ENCODE measurements around the gene GGN.

- no peak for TF ChIP-seq POLR2A (IDR thresholded peaks at IDR 0.05)
- TF ChIP-seq, protein P1, sequence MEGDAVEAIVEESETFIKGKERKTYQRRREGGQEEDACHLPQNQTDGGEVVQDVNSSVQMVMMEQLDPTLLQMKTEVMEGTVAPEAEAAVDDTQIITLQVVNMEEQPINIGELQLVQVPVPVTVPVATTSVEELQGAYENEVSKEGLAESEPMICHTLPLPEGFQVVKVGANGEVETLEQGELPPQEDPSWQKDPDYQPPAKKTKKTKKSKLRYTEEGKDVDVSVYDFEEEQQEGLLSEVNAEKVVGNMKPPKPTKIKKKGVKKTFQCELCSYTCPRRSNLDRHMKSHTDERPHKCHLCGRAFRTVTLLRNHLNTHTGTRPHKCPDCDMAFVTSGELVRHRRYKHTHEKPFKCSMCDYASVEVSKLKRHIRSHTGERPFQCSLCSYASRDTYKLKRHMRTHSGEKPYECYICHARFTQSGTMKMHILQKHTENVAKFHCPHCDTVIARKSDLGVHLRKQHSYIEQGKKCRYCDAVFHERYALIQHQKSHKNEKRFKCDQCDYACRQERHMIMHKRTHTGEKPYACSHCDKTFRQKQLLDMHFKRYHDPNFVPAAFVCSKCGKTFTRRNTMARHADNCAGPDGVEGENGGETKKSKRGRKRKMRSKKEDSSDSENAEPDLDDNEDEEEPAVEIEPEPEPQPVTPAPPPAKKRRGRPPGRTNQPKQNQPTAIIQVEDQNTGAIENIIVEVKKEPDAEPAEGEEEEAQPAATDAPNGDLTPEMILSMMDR (IDR thresholded peaks at IDR 0.05), result no peak
Measured at GRCh38 chr19:38424272-38424671, 36.4 kb upstream of the GGN start.

Measured in vagina (tissue), 2 donors.